ENCODE measurements around the gene C20orf202. TPM values are rescaled to one million over a fixed set of nuclear protein-coding genes. Genes with fewer than 3 reads are reported as not detected.

The C20orf202 gene
- total RNA-seq, 1 donor from 2014 or later: not detected

GRCh38 chr20:1184260-1184637 lies 19.0 kb upstream of the C20orf202 start:
- DNase-seq (ENCODE audit: low spot score) (no peak), ATAC-seq (no peak)

- DNase-seq (ENCODE audit: low spot score) (no peak), ATAC-seq (peak; percentile 40)
These were observed 18.5 kb upstream of the C20orf202 start, which contains the start of gene TMEM74B for GRCh38 chr20:1184638-1185315. TMEM74B (minus strand) TSS chr20:1184981; CDS start chr20:1183801, 1,180 bp downstream.

GRCh38 chr20:1185316-1185741 lies 17.9 kb upstream of the C20orf202 start:
- no peak for DNase-seq (ENCODE audit: low spot score)

GRCh38 chr20:1185790-1186334 lies 17.4 kb upstream of the C20orf202 start:
- DNase-seq (ENCODE audit: low spot score) (peak; percentile 54), ATAC-seq (peak; percentile 77)

More at GRCh38 chr20:1185316-1185741, 17.9 kb upstream of the C20orf202 start:
- peak; percentile 43 for ATAC-seq

- DNase-seq (ENCODE audit: low spot score) (no peak), ATAC-seq (no peak)
These were observed 16.8 kb upstream of the C20orf202 start for GRCh38 chr20:1186367-1186991.

- ATAC-seq (peak; percentile 46), DNase-seq (ENCODE audit: low spot score) (no peak)
These were observed 15.6 kb upstream of the C20orf202 start for GRCh38 chr20:1187605-1188171.

- no peak for ATAC-seq
- DNase-seq (ENCODE audit: low spot score): no peak
These were observed 14.9 kb upstream of the C20orf202 start for GRCh38 chr20:1188347-1188746.

GRCh38 chr20:1189827-1190226 lies 13.4 kb upstream of the C20orf202 start:
- DNase-seq (ENCODE audit: low spot score) (no peak), ATAC-seq (no peak)

- ATAC-seq: no peak
- DNase-seq (ENCODE audit: low spot score): no peak
These were observed 12.4 kb upstream of the C20orf202 start for GRCh38 chr20:1190847-1191246.

GRCh38 chr20:1191299-1191698 lies 12.0 kb upstream of the C20orf202 start:
- ATAC-seq (no peak), DNase-seq (ENCODE audit: low spot score) (no peak)

- DNase-seq (ENCODE audit: low spot score): no peak
- ATAC-seq: no peak
These were observed 8.0 kb upstream of the C20orf202 start for GRCh38 chr20:1195226-1195625.

GRCh38 chr20:1196634-1197033 lies 6.6 kb upstream of the C20orf202 start:
- no peak for DNase-seq (ENCODE audit: low spot score)
- no peak for ATAC-seq

GRCh38 chr20:1197801-1198200 lies 5.5 kb upstream of the C20orf202 start:
- ATAC-seq: no peak
- DNase-seq (ENCODE audit: low spot score): no peak

GRCh38 chr20:1198751-1199150 lies 4.5 kb upstream of the C20orf202 start:
- DNase-seq (ENCODE audit: low spot score) (no peak), ATAC-seq (no peak)

GRCh38 chr20:1199212-1199873 lies 3.9 kb upstream of the C20orf202 start:
- no peak for ATAC-seq
- DNase-seq (ENCODE audit: low spot score): no peak

GRCh38 chr20:1199964-1200363 lies 3.3 kb upstream of the C20orf202 start:
- no peak for ATAC-seq

GRCh38 chr20:1203630-1204029 lies 376 bp downstream of the C20orf202 start:
- no peak for ATAC-seq

More at GRCh38 chr20:1199964-1200363, 3.3 kb upstream of the C20orf202 start:
- DNase-seq (ENCODE audit: low spot score): no peak

GRCh38 chr20:1204113-1204512 lies 859 bp downstream of the C20orf202 start:
- ATAC-seq (no peak), DNase-seq (ENCODE audit: low spot score) (no peak)

More at GRCh38 chr20:1203630-1204029, 376 bp downstream of the C20orf202 start:
- no peak for DNase-seq (ENCODE audit: low spot score)

GRCh38 chr20:1204576-1204975 lies 1.3 kb downstream of the C20orf202 start:
- no peak for DNase-seq (ENCODE audit: low spot score)
- ATAC-seq: no peak

GRCh38 chr20:1205802-1206201 lies 2.5 kb downstream of the C20orf202 start:
- DNase-seq (ENCODE audit: low spot score): no peak
- ATAC-seq: no peak
